ENCODE measurements around the gene ATF7.

GRCh38 chr12:53659571-53659981 lies 33.4 kb upstream of the ATF7 start:
- no peak for TF ChIP-seq HNRNPK (IDR thresholded peaks at IDR 0.05; ENCODE audit: low read depth, low read length, poor library complexity, severe bottlenecking)
- no peak for TF ChIP-seq BRF2 (IDR thresholded peaks at IDR 0.05; ENCODE audit: borderline replicate concordance, insufficient read depth, insufficient read length)
- no peak for TF ChIP-seq REST (IDR thresholded peaks at IDR 0.05; ENCODE audit: borderline replicate concordance)
- TF ChIP-seq REST (CRISPR knock-in tag; IDR thresholded peaks at IDR 0.05; ENCODE audit: low read depth): no peak
- TF ChIP-seq SMAD3 (CRISPR knock-in tag; conservative IDR thresholded peaks at IDR 0.05): no peak

Measured in K562 (cell line).